Ishikawa (cell line): ENCODE data around the gene ZBED2.

Source experiments
- CEBPB ChIP-seq: IDR thresholded peaks from 2 replicates; pipeline ENCODE4 v1.6.1; 2012
- CREB1 ChIP-seq: IDR thresholded peaks from 2 replicates; pipeline ENCODE4 v1.6.1; 2012; ENCODE audit warnings: low read depth
- EGR1 ChIP-seq: IDR thresholded peaks from 2 replicates; pipeline ENCODE4 v1.6.1; 2012
- EP300 ChIP-seq: IDR thresholded peaks from 2 replicates; pipeline ENCODE4 v1.6.1; 2012; ENCODE audit warnings: borderline replicate concordance
- FOXM1 ChIP-seq: IDR thresholded peaks from 2 replicates; pipeline ENCODE4 v1.6.1; 2012; ENCODE audit warnings: low read depth, borderline replicate concordance
- NFIC ChIP-seq: IDR thresholded peaks from 2 replicates; pipeline ENCODE4 v1.6.1; 2012
- RAD21 ChIP-seq: IDR thresholded peaks from 2 replicates; pipeline ENCODE4 v1.6.1; 2012; ENCODE audit warnings: low read depth
- TAF1 ChIP-seq: IDR thresholded peaks from 2 replicates; pipeline ENCODE4 v1.6.1; 2012; ENCODE audit warnings: low read depth, mild to moderate bottlenecking
- TCF12 ChIP-seq: IDR thresholded peaks from 2 replicates; pipeline ENCODE4 v1.6.1; 2012; ENCODE audit warnings: low read depth
- TEAD4 ChIP-seq: IDR thresholded peaks from 2 replicates; pipeline ENCODE4 v1.6.1; 2012
- YY1 ChIP-seq: IDR thresholded peaks from 2 replicates; pipeline ENCODE4 v1.6.1; 2012; ENCODE audit warnings: low read depth
- ZBTB7A ChIP-seq: IDR thresholded peaks from 2 replicates; pipeline ENCODE4 v1.6.1; 2012; ENCODE audit warnings: low read depth
- TF ChIP-seq, protein P1 (sequence below): IDR thresholded peaks from 2 replicates; pipeline ENCODE4 v1.6.1; 2012
- TF ChIP-seq, protein P2 (sequence below): IDR thresholded peaks from 2 replicates; pipeline ENCODE4 v1.6.1; 2012
- TF ChIP-seq, protein P3 (sequence below): IDR thresholded peaks from 2 replicates; pipeline ENCODE4 v1.6.1; 2012; ENCODE audit warnings: low read depth, mild to moderate bottlenecking

Gene ZBED2

DNA sequence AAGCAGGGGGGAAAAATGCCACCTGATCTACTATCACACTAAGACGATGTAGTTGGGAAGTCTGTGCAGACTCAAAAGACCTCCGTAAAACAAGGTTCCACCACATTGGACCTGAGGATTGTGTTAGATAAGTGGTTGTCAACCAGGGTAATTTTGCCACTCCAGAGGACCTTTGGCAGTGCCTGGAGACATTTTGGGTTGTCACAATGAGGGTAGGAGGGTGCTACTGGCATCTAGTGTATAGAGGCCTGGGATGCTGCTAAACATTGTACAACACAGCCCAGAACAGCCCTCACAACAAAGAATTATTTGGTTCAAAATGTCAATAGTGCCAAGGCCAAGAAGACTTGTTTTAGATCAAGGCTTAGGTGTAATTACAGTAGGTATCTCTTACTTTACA lies 14.6 kb upstream of the ZBED2 start:
- TF ChIP-seq EP300 (no peak), FOXM1 (no peak), CEBPB (no peak), YY1 (no peak)

DNA sequence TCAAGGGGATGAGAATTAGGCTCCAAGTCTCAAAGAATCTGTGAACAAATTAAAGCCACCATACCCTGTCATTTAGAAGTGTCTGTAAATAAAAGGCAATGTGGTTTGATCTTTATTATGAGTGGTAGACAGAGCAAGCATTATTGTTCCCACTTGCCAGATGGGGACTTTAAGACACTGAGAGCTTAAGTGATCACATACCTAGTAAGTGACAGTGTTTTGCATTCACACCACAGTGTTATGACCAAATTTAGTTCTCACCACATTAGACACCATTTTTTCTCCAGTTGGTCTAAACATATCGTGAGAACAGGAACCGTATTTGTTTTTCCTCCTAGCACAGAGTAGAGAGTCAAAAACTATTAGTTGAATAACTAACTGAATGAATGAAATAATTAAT lies 13.2 kb upstream of the ZBED2 start:
- TF ChIP-seq CREB1 (no peak), TCF12 (no peak), TAF1 (no peak), EGR1 (no peak), FOXM1 (no peak), EP300 (no peak), RAD21 (no peak), TEAD4 (no peak), YY1 (no peak), CEBPB (no peak), NFIC (no peak), ZBTB7A (no peak)
- TF ChIP-seq, protein P1, sequence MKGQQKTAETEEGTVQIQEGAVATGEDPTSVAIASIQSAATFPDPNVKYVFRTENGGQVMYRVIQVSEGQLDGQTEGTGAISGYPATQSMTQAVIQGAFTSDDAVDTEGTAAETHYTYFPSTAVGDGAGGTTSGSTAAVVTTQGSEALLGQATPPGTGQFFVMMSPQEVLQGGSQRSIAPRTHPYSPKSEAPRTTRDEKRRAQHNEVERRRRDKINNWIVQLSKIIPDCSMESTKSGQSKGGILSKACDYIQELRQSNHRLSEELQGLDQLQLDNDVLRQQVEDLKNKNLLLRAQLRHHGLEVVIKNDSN, result no peak
- TF ChIP-seq, protein P2, sequence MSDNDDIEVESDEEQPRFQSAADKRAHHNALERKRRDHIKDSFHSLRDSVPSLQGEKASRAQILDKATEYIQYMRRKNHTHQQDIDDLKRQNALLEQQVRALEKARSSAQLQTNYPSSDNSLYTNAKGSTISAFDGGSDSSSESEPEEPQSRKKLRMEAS, result no peak
- TF ChIP-seq, protein P3, sequence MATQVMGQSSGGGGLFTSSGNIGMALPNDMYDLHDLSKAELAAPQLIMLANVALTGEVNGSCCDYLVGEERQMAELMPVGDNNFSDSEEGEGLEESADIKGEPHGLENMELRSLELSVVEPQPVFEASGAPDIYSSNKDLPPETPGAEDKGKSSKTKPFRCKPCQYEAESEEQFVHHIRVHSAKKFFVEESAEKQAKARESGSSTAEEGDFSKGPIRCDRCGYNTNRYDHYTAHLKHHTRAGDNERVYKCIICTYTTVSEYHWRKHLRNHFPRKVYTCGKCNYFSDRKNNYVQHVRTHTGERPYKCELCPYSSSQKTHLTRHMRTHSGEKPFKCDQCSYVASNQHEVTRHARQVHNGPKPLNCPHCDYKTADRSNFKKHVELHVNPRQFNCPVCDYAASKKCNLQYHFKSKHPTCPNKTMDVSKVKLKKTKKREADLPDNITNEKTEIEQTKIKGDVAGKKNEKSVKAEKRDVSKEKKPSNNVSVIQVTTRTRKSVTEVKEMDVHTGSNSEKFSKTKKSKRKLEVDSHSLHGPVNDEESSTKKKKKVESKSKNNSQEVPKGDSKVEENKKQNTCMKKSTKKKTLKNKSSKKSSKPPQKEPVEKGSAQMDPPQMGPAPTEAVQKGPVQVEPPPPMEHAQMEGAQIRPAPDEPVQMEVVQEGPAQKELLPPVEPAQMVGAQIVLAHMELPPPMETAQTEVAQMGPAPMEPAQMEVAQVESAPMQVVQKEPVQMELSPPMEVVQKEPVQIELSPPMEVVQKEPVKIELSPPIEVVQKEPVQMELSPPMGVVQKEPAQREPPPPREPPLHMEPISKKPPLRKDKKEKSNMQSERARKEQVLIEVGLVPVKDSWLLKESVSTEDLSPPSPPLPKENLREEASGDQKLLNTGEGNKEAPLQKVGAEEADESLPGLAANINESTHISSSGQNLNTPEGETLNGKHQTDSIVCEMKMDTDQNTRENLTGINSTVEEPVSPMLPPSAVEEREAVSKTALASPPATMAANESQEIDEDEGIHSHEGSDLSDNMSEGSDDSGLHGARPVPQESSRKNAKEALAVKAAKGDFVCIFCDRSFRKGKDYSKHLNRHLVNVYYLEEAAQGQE, result no peak

DNA sequence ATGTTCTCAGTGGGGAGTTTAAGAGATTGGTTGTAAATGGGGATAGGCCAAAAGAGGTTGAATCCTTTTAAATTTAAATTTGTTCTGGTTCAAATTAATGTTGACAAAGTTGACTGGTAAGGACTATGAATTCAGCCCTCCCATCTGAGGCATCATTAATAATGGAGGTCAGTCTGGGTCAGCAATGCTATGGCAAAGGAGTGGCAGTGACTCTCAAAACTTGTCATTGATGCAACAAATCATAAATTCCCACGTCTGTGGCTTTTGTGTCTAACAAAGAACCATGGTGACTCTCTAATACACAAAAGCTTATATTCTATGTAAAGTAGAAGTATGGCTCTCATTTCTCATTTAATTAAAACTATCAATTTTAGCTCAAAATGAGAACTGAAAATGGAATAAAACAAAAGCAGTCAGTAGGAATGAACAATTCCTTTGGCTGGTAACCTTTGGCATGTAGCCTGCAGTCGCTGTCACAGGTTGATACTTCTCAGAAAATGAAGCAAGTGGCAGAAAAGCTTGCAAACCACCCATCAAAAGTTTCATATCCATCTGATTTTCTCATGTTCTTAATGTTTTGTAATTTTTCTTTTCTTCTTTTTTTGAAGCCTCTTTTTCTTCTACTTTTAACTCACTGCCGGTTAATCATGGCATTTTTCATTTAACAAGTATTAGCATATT lies 12.2 kb upstream of the ZBED2 start:
- TF ChIP-seq ZBTB7A, result no peak
- no peak for TF ChIP-seq CEBPB
- no peak for TF ChIP-seq NFIC
- no peak for TF ChIP-seq TEAD4

DNA sequence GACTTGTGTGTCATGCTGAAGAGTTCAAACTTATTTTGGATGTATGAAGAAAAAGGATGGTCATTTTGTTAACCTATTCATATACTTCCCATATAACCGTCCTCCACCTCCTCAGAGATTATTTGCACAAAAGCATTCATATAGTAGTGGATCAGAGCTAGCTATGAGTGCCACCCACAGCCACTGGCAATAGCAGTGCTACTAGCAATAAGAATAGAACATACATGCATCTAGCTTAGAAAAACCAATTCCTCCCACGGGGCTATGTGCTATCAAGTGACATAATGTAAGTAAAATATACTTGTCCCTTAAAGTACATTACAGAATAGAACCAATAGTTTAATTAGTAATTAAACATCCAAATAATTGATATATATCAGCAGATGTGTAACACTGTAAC lies 10.3 kb upstream of the ZBED2 start:
- no peak for TF ChIP-seq EP300
- TF ChIP-seq RAD21, result no peak
- no peak for TF ChIP-seq EGR1
- TF ChIP-seq CEBPB, result no peak
- no peak for TF ChIP-seq TCF12
- TF ChIP-seq, protein P1, result no peak
- no peak for TF ChIP-seq TAF1

DNA sequence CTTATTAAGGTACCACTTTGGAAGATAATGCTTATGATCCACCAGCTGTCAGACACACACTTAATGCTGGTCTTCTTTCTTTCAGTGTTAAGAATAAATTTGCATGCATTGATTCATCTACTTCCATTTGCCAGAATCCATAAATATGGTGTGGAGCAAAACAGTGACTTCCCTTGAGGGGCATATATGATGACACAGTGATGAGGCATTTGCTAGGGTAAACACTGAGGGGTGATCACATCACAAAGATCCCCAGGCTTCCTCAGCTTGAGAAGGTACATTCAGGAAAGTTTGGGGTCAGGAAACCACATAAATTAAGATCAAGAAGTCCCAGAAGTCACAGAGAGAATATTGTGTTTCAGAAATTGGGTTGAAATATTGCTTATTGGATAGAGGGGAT lies 9.9 kb upstream of the ZBED2 start:
- TF ChIP-seq TAF1, result no peak
- TF ChIP-seq FOXM1, result no peak
- TF ChIP-seq ZBTB7A, result no peak
- no peak for TF ChIP-seq CREB1
- TF ChIP-seq RAD21, result no peak
- TF ChIP-seq, protein P1, result no peak
- TF ChIP-seq, protein P3, result no peak
- TF ChIP-seq NFIC, result no peak

DNA sequence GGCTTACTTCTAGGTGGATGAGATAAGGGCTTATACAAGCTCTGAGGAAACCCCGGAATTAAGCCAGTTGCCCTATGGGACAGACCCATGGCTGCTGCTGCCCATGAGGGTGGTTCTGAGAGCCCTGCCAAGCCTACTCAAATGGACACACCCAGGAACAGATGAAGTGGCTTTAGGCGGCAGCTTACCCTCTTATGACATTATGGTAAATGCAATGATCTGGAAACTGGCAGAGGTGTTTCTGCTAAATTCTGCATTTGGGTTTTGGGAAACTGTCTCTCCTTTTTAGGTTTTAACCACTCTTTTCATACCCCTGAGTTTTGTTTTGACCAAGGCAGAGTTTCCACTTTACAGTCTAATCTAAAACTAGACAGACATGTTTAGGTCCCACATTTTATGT lies 9.0 kb upstream of the ZBED2 start:
- TF ChIP-seq TCF12 (no peak), ZBTB7A (no peak), RAD21 (no peak), TAF1 (no peak), YY1 (no peak), CEBPB (no peak), EP300 (no peak), FOXM1 (no peak), EGR1 (no peak), TEAD4 (no peak), NFIC (no peak)
- TF ChIP-seq, protein P1, result no peak
- TF ChIP-seq, protein P3, result no peak
- TF ChIP-seq, protein P2, result no peak
